ENCODE results near the gene MYLK4.

DNA sequence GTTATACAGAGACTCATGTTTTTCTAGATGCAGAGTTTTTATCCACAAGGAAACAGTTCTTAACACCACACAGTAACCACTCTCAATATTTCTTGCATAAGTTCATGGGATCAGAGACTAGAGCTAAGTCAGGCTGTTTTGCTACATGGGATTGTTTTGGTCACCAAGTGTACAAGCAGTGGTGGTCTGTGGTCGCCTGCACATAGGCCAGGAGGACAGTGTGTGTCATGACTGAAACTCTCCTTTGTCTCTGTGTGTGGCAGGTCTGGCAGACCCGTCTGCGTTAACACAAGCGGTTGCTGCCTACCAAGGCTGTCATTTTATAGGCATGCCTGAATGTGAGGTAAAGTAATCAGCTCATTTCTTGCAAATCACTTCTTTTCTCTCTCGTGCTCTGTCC is 33.3 kb upstream of the MYLK4 start:
- TF ChIP-seq EZH2 (IDR thresholded peaks at IDR 0.05; ENCODE audit: insufficient read depth, poor library complexity, severe bottlenecking) (no peak), EZH2phosphoT487 (IDR thresholded peaks at IDR 0.05; ENCODE audit: insufficient read depth, low read depth) (no peak)

All from GM23248 (cell line).